Head of caudate nucleus (tissue), 42 donors: ENCODE results near the gene NOL4.

Experiments used
- DNase-seq, 42 donors: peaks; one replicate each; pipeline versions ENCODE4 v3.0.0 to v3.0.0-alpha.2; 2020 to 2021; ENCODE audit warnings: mixed read lengths in 7 of 42
- intact Hi-C: fragments of 100-400 bp; cut with DNase I; formaldehyde crosslinking; loops from one replicate; pipeline ENCODE4 v1.15.0; 2022

NOL4 gene

GRCh38 chr18:34203866-34204265 lies 20.8 kb downstream of the NOL4 start:
- intact Hi-C loops = no loop called here
- DNase-seq = no peak

GRCh38 chr18:34196256-34196655 lies 28.5 kb downstream of the NOL4 start:
- DNase-seq = no peak
- intact Hi-C loops = no loop called here

- DNase-seq = no peak
- intact Hi-C loops = no loop called here
These were observed 30.5 kb downstream of the NOL4 start for GRCh38 chr18:34194239-34194638.

- no peak for DNase-seq
- intact Hi-C loops = no loop called here
These were observed 34.9 kb downstream of the NOL4 start for GRCh38 chr18:34189656-34190435.
